ENCODE data around the gene SPAG9. TPM values are rescaled to one million over a fixed set of nuclear protein-coding genes. Genes with fewer than 3 reads are reported as not detected.

Gene SPAG9
- total RNA-seq, 4 donors from 2014 or later: 39.4 to 211 (median 107) TPM

- H3K9me3 ChIP-seq: no peaks in the 10 kb centered on the region
- H3K36me3 ChIP-seq: no peaks in the 10 kb centered on the region
- DNase-seq: no peak
- no peak overlapping the region for H3K27ac ChIP-seq
- TF ChIP-seq POLR2A (IDR thresholded peaks at IDR 0.05) (no peak), CTCF (IDR thresholded peaks at IDR 0.05) (no peak)
- no peak overlapping the region for H3K4me3 ChIP-seq
- intact Hi-C loops (cut with DNase I; ENCODE audit: low total_unique reads): no loop called here
- H3K27me3 ChIP-seq: no peaks in the 10 kb centered on the region
- peaks cover 0 to under 1% of the 10 kb centered on the region in 2 donors for H3K4me1 ChIP-seq
Measured at GRCh38 chr17:50938821-50939541, 181.7 kb downstream of the SPAG9 start.

- Histone ChIP-seq H3K27me3 (no peaks in the 10 kb centered on the region), H3K36me3 (no peaks in the 10 kb centered on the region), H3K27ac (no peak overlapping the region), H3K4me3 (no peak overlapping the region), H3K4me1 (no peaks in the 10 kb centered on the region), H3K9me3 (no peaks in the 10 kb centered on the region)
- no peak for TF ChIP-seq CTCF (IDR thresholded peaks at IDR 0.05)
- no peak for TF ChIP-seq POLR2A (IDR thresholded peaks at IDR 0.05)
- no peak for DNase-seq
- intact Hi-C loops (cut with DNase I; ENCODE audit: low total_unique reads): no loop called here
Measured at GRCh38 chr17:50935996-50936266, 184.7 kb downstream of the SPAG9 start.

DNA sequence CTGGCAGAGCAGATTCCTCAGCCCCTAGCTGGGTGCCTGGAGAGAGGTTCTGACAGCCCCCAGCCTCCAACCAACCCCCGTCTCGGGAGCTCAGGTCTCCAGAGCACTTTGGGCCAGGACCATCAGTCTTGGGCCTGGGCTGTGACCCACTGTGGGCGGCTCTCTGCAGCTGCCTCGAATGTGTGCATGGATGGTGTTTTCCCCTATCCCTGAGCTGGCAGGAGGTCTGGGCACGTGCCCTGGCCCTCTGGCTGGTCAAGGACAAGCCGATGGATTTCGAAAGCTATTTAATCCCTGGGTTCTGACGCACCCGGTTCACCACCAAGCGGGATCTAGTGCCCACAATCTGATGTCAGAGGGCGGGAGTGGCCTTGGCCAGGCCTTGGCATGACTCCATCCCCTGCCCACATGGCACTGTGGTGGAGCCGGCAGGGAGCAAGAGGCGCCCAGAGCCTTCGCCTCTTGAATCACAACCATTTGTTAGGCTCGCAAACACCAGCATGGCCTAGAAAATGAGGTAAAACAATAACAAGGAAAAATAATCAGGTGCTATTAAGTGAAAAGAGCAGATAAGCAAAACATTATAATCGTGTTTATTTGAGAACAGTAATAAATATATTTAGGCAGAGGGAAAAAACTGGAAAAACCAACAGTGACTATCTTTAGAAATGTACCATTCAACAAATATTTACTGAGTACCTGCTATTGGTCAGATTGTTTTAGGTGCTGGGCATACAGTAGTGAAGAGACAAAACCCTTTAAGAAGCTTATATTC lies 185.3 kb downstream of the SPAG9 start:
- no peaks in the 10 kb centered on the region for H3K9me3 ChIP-seq
- intact Hi-C loops (cut with DNase I; ENCODE audit: low total_unique reads): no loop called here
- no peak overlapping the region for H3K27ac ChIP-seq
- H3K27me3 ChIP-seq: no peaks in the 10 kb centered on the region
- DNase-seq: no peak
- TF ChIP-seq POLR2A (IDR thresholded peaks at IDR 0.05) (no peak), CTCF (IDR thresholded peaks at IDR 0.05) (no peak)
- no peaks in the 10 kb centered on the region for H3K36me3 ChIP-seq
- H3K4me3 ChIP-seq: no peak overlapping the region
- H3K4me1 ChIP-seq: no peaks in the 10 kb centered on the region

- H3K27me3 ChIP-seq: no peaks in the 10 kb centered on the region
- no peaks in the 10 kb centered on the region for H3K4me1 ChIP-seq
- H3K9me3 ChIP-seq: no peaks in the 10 kb centered on the region
- no peak for DNase-seq
- TF ChIP-seq POLR2A (IDR thresholded peaks at IDR 0.05) (no peak), CTCF (IDR thresholded peaks at IDR 0.05) (no peak)
- H3K27ac ChIP-seq: no peak overlapping the region
- H3K36me3 ChIP-seq: no peaks in the 10 kb centered on the region
- intact Hi-C loops (cut with DNase I; ENCODE audit: low total_unique reads): no loop called here
- no peak overlapping the region for H3K4me3 ChIP-seq
Measured at GRCh38 chr17:50934672-50935220, 185.9 kb downstream of the SPAG9 start.

- DNase-seq: no peak
- Histone ChIP-seq H3K36me3 (no peaks in the 10 kb centered on the region), H3K4me1 (no peaks in the 10 kb centered on the region), H3K27ac (no peak overlapping the region), H3K4me3 (no peak overlapping the region), H3K9me3 (no peaks in the 10 kb centered on the region), H3K27me3 (no peaks in the 10 kb centered on the region)
- intact Hi-C loops (cut with DNase I; ENCODE audit: low total_unique reads): no loop called here
- TF ChIP-seq POLR2A (IDR thresholded peaks at IDR 0.05) (no peak), CTCF (IDR thresholded peaks at IDR 0.05) (no peak)
Measured at GRCh38 chr17:50934161-50934560, 186.5 kb downstream of the SPAG9 start.
